HG02623 (cell line): Measurements from ENCODE around the gene PIEZO2.
"Not testable (repeated sequence)": the region's sequence is repeated elsewhere in the genome, so short reads cannot be mapped to it uniquely, and the experiment has no call there.

Source experiments
- ATAC-seq: cut with Tn5 transposase; IDR thresholded peaks from one replicate; pipeline ENCODE4 v1.9.1; 2021; ENCODE audit warnings: moderate library complexity; ENCODE audit not compliant: unreplicated experiment

The PIEZO2 gene

GRCh38 chr18:10933648-10934047 is 215.7 kb downstream of the PIEZO2 start:
- ATAC-seq = not testable (repeated sequence)

GRCh38 chr18:10930076-10930475 is 219.3 kb downstream of the PIEZO2 start:
- no peak for ATAC-seq

DNA sequence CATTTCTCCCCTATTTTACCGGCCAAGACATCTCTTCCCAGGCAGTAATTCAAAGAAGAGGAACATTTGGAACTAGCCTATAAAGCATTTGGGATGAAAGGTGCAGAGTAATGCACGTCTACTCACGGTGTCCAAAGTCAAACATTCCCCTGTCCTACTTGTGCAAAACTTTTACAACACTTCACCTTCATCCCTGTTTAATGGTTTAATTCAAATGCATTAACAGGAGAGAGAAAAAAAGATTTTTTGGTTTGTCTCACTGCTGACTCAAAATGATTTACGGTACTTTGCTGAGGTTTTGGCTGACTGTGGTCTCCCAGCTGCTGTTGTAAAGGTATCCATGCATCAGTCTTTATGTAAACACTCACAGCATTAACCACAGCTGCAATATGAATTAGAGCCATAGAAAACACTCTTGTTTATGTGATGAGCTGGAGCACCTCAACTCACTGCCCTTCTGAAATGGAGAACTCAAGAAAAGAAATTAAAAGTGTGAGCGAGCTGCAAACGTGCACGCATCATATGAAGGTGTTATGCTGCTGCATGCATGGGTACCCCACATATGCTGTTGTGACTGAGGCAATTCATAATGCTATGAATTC is 220.5 kb downstream of the PIEZO2 start:
- peak; percentile 51 for ATAC-seq

- peak; percentile 54 for ATAC-seq
Observed at GRCh38 chr18:10928011-10928771, 221.2 kb downstream of the PIEZO2 start.

GRCh38 chr18:10927286-10927992 is 221.9 kb downstream of the PIEZO2 start:
- no peak for ATAC-seq

GRCh38 chr18:10926621-10927161 is 222.7 kb downstream of the PIEZO2 start:
- ATAC-seq = no peak

DNA sequence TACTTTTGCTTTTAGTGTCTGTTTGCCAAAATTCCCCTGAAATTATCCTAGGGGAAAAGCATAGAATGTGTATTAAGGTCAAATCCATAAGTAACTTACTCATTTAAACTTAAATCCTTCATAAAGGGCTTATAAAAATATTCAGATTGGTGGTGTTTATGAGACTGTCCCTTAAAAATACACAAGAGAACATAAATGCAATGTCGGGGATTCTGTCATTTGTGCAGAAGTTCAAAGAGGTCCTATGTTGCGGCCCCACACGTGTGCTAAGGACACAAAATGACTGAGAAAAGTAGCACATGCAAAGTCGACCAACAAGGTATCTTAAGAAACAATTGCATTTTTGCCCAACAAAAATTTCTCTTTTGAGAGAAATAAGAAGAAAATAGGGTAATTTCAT is 225.1 kb downstream of the PIEZO2 start:
- ATAC-seq = no peak

- no peak for ATAC-seq
Observed at GRCh38 chr18:10923551-10924070, 225.8 kb downstream of the PIEZO2 start.

- no peak for ATAC-seq
Observed at GRCh38 chr18:10923141-10923540, 226.2 kb downstream of the PIEZO2 start.

- not testable (repeated sequence) for ATAC-seq
Observed at GRCh38 chr18:10922712-10923111, 226.7 kb downstream of the PIEZO2 start.

GRCh38 chr18:10920309-10920708 is 229.1 kb downstream of the PIEZO2 start:
- not testable (repeated sequence) for ATAC-seq

- ATAC-seq = no peak
Observed at GRCh38 chr18:10919851-10920250, 229.5 kb downstream of the PIEZO2 start.

- no peak for ATAC-seq
Observed at GRCh38 chr18:10916865-10917264, 232.5 kb downstream of the PIEZO2 start.

- no peak for ATAC-seq
Observed at GRCh38 chr18:10916387-10916786, 233.0 kb downstream of the PIEZO2 start.

GRCh38 chr18:10915748-10916147 is 233.6 kb downstream of the PIEZO2 start:
- ATAC-seq = not testable (repeated sequence)

- not testable (repeated sequence) for ATAC-seq
Observed at GRCh38 chr18:10914610-10915009, 234.8 kb downstream of the PIEZO2 start.

GRCh38 chr18:10913919-10914318 is 235.4 kb downstream of the PIEZO2 start:
- ATAC-seq = no peak

DNA sequence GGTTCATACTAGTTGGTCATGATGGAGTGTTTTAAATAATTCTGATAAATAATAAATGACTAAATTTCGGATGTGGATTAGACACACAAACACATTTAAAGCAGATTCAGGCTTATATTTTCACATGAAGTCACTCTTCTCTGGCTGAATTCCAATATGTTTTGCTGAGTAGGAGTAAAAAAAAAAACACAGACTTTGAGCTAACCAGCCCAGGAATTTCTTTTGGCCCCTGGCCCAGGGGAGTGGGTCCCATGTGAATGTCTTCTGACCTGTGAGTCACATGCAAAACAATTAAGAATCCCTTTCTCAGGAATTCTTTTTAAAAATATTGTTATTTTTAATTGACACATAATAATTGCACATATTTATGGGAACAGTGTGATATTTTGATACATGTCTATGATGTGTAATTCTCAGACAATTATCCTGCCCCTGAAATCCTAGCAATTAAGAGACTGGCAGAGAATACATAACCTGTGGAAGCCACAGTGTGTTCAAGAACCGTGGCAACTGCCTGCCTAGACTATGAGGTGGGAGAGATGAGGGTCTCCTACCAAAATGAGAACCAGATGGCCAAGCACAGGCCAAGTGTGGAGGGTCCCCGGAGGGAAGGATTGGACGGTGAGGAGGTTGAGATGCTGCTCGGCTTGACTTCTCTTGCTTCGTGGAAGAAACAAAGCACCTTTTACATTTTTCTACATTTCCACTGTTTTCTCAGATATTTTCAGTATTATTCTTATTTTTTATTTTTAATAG is 236.4 kb downstream of the PIEZO2 start:
- no peak for ATAC-seq

DNA sequence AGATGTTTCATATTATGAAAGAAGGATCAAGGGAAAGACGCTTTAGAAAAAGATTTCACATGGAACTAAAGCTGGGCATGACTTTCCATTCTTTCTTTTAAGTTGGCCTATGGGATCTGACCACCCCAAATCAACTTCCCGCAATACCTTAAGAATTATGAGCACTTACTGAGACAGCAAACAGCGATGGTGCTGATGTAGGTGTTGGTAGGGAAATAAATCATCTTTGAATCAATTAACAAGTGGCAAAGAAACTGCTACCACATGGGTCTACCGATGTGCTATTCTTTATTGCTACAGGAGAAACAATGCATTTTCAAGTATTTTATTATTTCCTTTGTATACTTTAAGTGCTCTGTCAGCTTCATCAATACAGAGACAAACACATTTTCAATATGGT is 239.6 kb downstream of the PIEZO2 start:
- no peak for ATAC-seq

GRCh38 chr18:10908760-10909159 is 240.6 kb downstream of the PIEZO2 start:
- no peak for ATAC-seq

GRCh38 chr18:10907749-10908148 is 241.6 kb downstream of the PIEZO2 start:
- ATAC-seq = no peak
